Measurements from ENCODE around the gene EMC1. TPM values are rescaled to one million over a fixed set of nuclear protein-coding genes. Genes with fewer than 3 reads are reported as not detected.
A peak's percentile ranks its signal among the peaks of the same experiment; 100 is the strongest.

EMC1 gene
- total RNA-seq, 3 donors from 2014 or later, result 22.3 to 42.3 (median 32.3) TPM

DNA sequence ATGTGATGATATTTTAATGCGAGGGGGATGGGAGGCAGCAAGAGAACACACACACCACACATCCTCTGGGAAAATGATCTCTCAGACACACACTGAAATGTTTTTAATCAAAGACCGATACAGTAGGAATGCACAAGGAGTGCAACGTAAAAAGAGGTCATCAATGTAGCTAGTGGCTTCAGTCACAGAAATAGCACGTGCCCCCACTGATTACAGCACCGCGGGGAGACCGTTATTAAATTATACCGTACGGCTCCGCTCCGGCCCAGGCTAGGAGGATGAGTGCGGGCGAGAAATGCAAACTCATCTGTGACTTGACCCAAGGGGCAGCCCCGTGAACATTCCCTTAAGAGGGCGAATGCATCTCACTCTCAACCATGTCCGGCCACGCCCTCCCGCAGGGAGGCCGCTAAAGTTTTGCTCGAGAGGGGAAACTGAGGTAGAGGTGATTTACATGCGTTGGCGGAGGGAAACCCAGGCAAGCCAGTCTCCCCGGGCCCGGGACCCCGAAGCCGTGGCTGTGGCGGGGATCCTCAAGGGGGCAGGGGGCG lies 41.8 kb downstream of the EMC1 start:
- Histone ChIP-seq H3K27me3 (no peaks in the 10 kb centered on the region), H3K9me3 (no peaks in the 10 kb centered on the region), H3K36me3 (no peaks in the 10 kb centered on the region), H3K27ac (peak overlapping the region; percentile 92 to 99), H3K4me3 (peak overlapping the region; percentile 76 to 99 (median 82)), H3K4me1 (peaks cover 0 to 6% of the 10 kb centered on the region in 2 donors)
- no peak for TF ChIP-seq POLR2AphosphoS5 (IDR thresholded peaks at IDR 0.05)
- TF ChIP-seq, protein P1, sequence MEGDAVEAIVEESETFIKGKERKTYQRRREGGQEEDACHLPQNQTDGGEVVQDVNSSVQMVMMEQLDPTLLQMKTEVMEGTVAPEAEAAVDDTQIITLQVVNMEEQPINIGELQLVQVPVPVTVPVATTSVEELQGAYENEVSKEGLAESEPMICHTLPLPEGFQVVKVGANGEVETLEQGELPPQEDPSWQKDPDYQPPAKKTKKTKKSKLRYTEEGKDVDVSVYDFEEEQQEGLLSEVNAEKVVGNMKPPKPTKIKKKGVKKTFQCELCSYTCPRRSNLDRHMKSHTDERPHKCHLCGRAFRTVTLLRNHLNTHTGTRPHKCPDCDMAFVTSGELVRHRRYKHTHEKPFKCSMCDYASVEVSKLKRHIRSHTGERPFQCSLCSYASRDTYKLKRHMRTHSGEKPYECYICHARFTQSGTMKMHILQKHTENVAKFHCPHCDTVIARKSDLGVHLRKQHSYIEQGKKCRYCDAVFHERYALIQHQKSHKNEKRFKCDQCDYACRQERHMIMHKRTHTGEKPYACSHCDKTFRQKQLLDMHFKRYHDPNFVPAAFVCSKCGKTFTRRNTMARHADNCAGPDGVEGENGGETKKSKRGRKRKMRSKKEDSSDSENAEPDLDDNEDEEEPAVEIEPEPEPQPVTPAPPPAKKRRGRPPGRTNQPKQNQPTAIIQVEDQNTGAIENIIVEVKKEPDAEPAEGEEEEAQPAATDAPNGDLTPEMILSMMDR (IDR thresholded peaks at IDR 0.05), result no peak
- no peak for TF ChIP-seq POLR2A (IDR thresholded peaks at IDR 0.05)
- intact Hi-C loops (cut with DNase I; ENCODE audit: low total_unique reads), result no loop called here
- DNase-seq (ENCODE audit: low spot score in 2 of 2), result peak in 1 of 2 donors; percentile 27

DNA sequence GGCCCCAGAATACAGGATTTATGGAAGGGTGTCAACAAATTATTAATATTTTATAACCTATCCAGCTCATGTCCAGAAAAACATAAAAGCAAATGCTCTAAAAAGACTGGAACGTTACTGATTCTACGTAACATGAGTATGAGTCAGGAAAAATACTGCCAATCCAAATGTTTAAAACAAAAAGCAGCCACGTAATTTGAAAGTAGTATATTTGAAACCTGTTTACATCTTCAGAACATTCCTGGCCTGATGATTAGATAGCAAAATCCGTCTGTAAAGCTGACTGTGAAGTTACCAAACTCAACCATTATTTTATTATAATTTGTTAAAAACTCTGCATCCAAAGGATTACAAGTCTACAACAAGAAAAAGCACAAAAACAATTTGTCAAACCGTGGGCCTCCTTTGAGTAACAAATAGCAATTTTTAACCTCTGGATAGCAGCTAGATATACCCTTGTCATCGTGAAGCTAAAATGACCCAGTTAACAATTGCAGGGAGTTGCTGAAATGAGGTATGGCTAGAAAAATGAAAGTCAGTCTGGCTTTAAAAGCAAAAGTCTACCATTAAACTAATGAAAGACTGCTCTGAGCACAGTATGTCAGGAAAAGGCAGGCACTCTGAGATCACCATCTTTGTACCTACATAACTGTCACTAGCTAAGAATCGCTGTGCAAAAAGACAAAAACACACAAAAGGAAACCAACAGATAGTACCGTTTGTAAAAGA lies 42.5 kb downstream of the EMC1 start:
- Histone ChIP-seq H3K27ac (peak overlapping the region; percentile 92 to 99), H3K36me3 (no peaks in the 10 kb centered on the region), H3K4me3 (peak overlapping the region; percentile 76 to 99 (median 82)), H3K4me1 (peaks cover 0 to 6% of the 10 kb centered on the region in 2 donors), H3K9me3 (no peaks in the 10 kb centered on the region), H3K27me3 (no peaks in the 10 kb centered on the region)
- TF ChIP-seq POLR2AphosphoS5 (IDR thresholded peaks at IDR 0.05) (no peak), POLR2A (IDR thresholded peaks at IDR 0.05) (no peak)
- intact Hi-C loops (cut with DNase I; ENCODE audit: low total_unique reads), result no loop called here
- no peak for DNase-seq (ENCODE audit: low spot score in 2 of 2)

DNA sequence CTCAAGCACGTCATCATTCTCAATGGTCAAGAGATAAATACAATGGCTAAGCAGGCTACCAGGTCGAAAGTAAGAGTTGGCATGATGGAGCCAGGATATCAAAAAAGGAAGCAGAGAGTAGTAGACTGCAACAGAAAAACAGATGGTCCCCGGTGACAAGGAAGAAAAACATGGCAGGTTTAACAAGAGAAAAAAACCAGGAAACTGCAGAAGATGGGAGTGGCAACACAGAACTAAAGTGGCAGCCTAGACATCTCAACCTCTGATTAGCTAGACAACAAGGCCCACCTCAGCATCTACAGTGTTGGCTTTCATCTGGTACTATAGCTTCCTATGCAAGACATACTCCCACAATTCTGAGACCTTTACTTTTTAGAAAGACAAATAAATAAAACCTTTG lies 44.4 kb downstream of the EMC1 start:
- Histone ChIP-seq H3K4me3 (no peak overlapping the region), H3K36me3 (no peaks in the 10 kb centered on the region), H3K27ac (no peak overlapping the region), H3K9me3 (no peaks in the 10 kb centered on the region), H3K4me1 (peaks cover 0 to 6% of the 10 kb centered on the region in 2 donors), H3K27me3 (no peaks in the 10 kb centered on the region)
- intact Hi-C loops (cut with DNase I; ENCODE audit: low total_unique reads), result no loop called here
- DNase-seq (ENCODE audit: low spot score in 2 of 2), result no peak
- TF ChIP-seq POLR2AphosphoS5 (IDR thresholded peaks at IDR 0.05), result no peak
- TF ChIP-seq, protein P1 (IDR thresholded peaks at IDR 0.05), result no peak
- TF ChIP-seq POLR2A (IDR thresholded peaks at IDR 0.05), result no peak

DNA sequence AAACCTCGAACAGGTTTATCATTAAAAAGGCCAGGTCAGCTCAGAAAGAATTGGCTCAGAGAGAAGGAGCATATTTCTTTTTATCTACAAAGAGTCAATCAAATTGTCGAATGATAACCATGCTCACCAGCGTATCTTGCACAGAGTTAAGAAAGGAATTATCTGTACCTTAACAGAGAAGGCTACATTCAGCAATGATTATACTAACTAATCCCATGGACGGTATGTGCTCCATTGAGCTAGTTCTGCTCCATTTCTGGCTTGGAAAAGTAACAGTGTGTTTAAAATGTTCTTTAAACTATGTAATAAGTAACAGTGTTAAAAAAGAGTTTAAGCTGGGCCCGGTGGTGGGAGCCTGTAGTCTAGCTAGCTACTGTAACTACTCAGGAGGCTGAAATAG lies 45.5 kb downstream of the EMC1 start:
- TF ChIP-seq, protein P1 (IDR thresholded peaks at IDR 0.05), result no peak
- TF ChIP-seq POLR2AphosphoS5 (IDR thresholded peaks at IDR 0.05) (no peak), POLR2A (IDR thresholded peaks at IDR 0.05) (no peak)
- Histone ChIP-seq H3K4me1 (peaks cover 0 to under 1% of the 10 kb centered on the region in 2 donors), H3K9me3 (no peaks in the 10 kb centered on the region), H3K4me3 (no peak overlapping the region), H3K27ac (no peak overlapping the region), H3K27me3 (no peaks in the 10 kb centered on the region), H3K36me3 (no peaks in the 10 kb centered on the region)
- intact Hi-C loops (cut with DNase I; ENCODE audit: low total_unique reads), result no loop called here
- DNase-seq (ENCODE audit: low spot score in 2 of 2), result no peak

DNA sequence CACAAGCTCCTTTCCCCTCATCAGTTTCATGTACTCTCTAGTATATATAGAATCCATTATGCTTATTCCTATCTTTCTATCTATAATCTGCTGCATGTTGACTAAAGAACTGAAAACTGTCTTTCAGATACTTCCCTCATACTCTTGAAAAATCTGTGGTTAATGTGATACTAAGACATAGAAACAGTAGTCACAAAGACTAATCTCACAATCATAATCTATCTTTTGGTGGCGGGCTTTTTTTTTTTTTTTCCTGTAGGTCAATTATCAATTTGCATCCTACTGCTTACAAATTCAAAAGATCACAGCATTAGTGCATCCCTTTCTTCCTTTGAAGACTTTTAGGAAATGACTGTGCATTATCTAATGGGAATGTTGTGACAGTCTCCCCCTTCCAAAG lies 45.9 kb downstream of the EMC1 start:
- DNase-seq (ENCODE audit: low spot score in 2 of 2), result no peak
- Histone ChIP-seq H3K27me3 (no peaks in the 10 kb centered on the region), H3K27ac (no peak overlapping the region), H3K4me1 (no peaks in the 10 kb centered on the region), H3K36me3 (no peaks in the 10 kb centered on the region), H3K9me3 (no peaks in the 10 kb centered on the region), H3K4me3 (no peak overlapping the region)
- TF ChIP-seq, protein P1 (IDR thresholded peaks at IDR 0.05), result no peak
- TF ChIP-seq POLR2AphosphoS5 (IDR thresholded peaks at IDR 0.05) (no peak), POLR2A (IDR thresholded peaks at IDR 0.05) (no peak)
- intact Hi-C loops (cut with DNase I; ENCODE audit: low total_unique reads), result no loop called here

Measured in breast epithelium (tissue), 4 donors.